ENCODE data around the gene CATSPERZ. TPM values are rescaled to one million over a fixed set of nuclear protein-coding genes. Genes with fewer than 3 reads are reported as not detected.

Gene CATSPERZ
- total RNA-seq, 4 donors from 2014 or later, result 0.80 TPM; not detected in 3

- WGBS, result 75% methylated on average over 16 of the region's 35 CpGs
- H3K4me3 ChIP-seq, result no peak overlapping the region
- TF ChIP-seq CTCF (IDR thresholded peaks at IDR 0.05) (no peak), POLR2AphosphoS5 (IDR thresholded peaks at IDR 0.05) (no peak), POLR2A (IDR thresholded peaks at IDR 0.05; ENCODE audit: low read depth) (no peak), EP300 (IDR thresholded peaks at IDR 0.05) (no peak)
- DNase-seq (ENCODE audit: extremely low spot score), result no peak
- H3K27me3 ChIP-seq, result no peaks in the 10 kb centered on the region
- peaks cover 29 to 42% (median 35%) of the 10 kb centered on the region in 4 donors for H3K4me1 ChIP-seq
- intact Hi-C loops (cut with DNase I), result no loop called here
- peaks cover 22 to 63% (median 60%) of the 10 kb centered on the region in 4 donors for H3K36me3 ChIP-seq
- no peak overlapping the region for H3K27ac ChIP-seq (replicated peaks in 1 of 4)
- no peaks in the 10 kb centered on the region for H3K9me3 ChIP-seq
Measured at GRCh38 chr11:64255135-64256128, 44.7 kb upstream of the CATSPERZ start.

GRCh38 chr11:64256300-64256699 lies 43.9 kb upstream of the CATSPERZ start:
- Histone ChIP-seq H3K4me1 (peaks cover 22 to 34% (median 27%) of the 10 kb centered on the region in 4 donors), H3K9me3 (no peaks in the 10 kb centered on the region), H3K36me3 (peaks cover 26 to 69% (median 66%) of the 10 kb centered on the region in 4 donors), H3K27ac (replicated peaks in 1 of 4) (no peak overlapping the region), H3K4me3 (no peak overlapping the region), H3K27me3 (no peaks in the 10 kb centered on the region)
- TF ChIP-seq POLR2A (IDR thresholded peaks at IDR 0.05; ENCODE audit: low read depth) (no peak), EP300 (IDR thresholded peaks at IDR 0.05) (no peak), POLR2AphosphoS5 (IDR thresholded peaks at IDR 0.05) (no peak), CTCF (IDR thresholded peaks at IDR 0.05) (no peak)
- no peak for DNase-seq (ENCODE audit: extremely low spot score)
- intact Hi-C loops (cut with DNase I), result no loop called here
- WGBS, result 69% methylated on average over 5 of the region's 15 CpGs

- Histone ChIP-seq H3K27ac (replicated peaks in 1 of 4) (no peak overlapping the region), H3K4me3 (no peak overlapping the region), H3K36me3 (peaks cover 39 to 89% (median 87%) of the 10 kb centered on the region in 4 donors), H3K27me3 (no peaks in the 10 kb centered on the region), H3K4me1 (peaks cover 6 to 16% (median 10%) of the 10 kb centered on the region in 4 donors), H3K9me3 (no peaks in the 10 kb centered on the region)
- DNase-seq (ENCODE audit: extremely low spot score), result no peak
- no peak for TF ChIP-seq POLR2A (IDR thresholded peaks at IDR 0.05; ENCODE audit: low read depth)
- no peak for TF ChIP-seq CTCF (IDR thresholded peaks at IDR 0.05)
- TF ChIP-seq EP300 (IDR thresholded peaks at IDR 0.05), result no peak
- TF ChIP-seq POLR2AphosphoS5 (IDR thresholded peaks at IDR 0.05), result no peak
- 83% methylated on average over 7 of the region's 24 CpGs for WGBS
- intact Hi-C loops (cut with DNase I), result no loop called here
Measured at GRCh38 chr11:64258356-64258755, 41.8 kb upstream of the CATSPERZ start.

GRCh38 chr11:64258946-64259532 lies 41.1 kb upstream of the CATSPERZ start:
- 95% methylated on average over 11 of the region's 32 CpGs for WGBS
- H3K4me1 ChIP-seq, result peaks cover 0 to 9% (median 4%) of the 10 kb centered on the region in 4 donors
- H3K27me3 ChIP-seq, result no peaks in the 10 kb centered on the region
- no peak overlapping the region for H3K4me3 ChIP-seq
- H3K27ac ChIP-seq (replicated peaks in 1 of 4), result no peak overlapping the region
- no peak for DNase-seq (ENCODE audit: extremely low spot score)
- no peaks in the 10 kb centered on the region for H3K9me3 ChIP-seq
- intact Hi-C loops (cut with DNase I), result no loop called here
- H3K36me3 ChIP-seq, result peaks cover 40 to 96% (median 93%) of the 10 kb centered on the region in 4 donors
- TF ChIP-seq POLR2AphosphoS5 (IDR thresholded peaks at IDR 0.05) (no peak), POLR2A (IDR thresholded peaks at IDR 0.05; ENCODE audit: low read depth) (no peak), EP300 (IDR thresholded peaks at IDR 0.05) (no peak), CTCF (IDR thresholded peaks at IDR 0.05) (no peak)

Data from esophagus muscularis mucosa (tissue), 4 donors.